ENCODE data around the gene SEMA4G. TPM values are rescaled to one million over a fixed set of nuclear protein-coding genes. Genes with fewer than 3 reads are reported as not detected.
A peak's percentile ranks its signal among the peaks of the same experiment; 100 is the strongest.

SEMA4G gene
- total and polyA plus RNA-seq, 2 of the 13 experiments (the other 11 are each of a cell fraction or from before 2014, with no cell fraction given), result 46.2 to 207 TPM

DNA sequence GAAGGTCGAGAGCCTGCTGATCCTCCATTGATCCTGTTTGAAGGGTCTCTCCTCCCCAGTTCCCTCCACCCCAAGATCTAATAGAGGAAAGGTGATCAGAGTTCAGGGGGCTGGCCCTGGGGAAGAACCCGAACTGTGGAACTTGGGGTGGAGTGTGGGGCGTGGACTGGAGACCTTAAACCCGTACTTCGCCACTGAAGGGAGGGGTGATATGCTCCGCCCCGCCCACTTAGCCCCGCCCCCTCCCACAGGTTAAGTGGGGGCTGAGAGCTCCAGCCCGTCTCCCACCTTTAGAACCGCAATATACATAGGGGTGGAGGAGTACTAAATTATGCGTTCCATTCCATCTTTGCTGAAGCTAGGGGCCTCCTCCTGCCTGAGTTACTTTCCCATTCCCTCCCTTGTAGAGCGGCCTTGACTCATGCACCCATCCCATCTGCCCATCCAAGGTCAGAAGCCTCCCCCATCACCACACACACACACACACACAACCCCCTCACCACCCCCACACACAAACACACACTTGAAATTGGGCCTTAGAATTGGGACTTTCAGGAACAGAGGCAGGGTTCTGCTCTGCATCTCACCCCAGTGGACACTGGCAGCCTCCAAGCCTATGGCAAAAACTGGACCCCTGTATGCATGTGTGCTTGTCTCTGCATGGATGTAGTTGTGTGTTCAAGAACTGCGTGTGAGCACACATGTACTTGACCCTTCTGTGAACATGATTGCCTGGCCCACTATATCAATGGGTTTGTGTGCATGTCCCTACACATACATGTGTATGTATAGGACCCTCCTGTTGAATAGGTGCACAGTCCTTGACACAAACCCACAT is 991 bp downstream of the SEMA4G start (continued):
- TF ChIP-seq TP53 (CRISPR knock-in tag; conservative IDR thresholded peaks at IDR 0.05) (no peak), THRA (CRISPR knock-in tag; IDR thresholded peaks at IDR 0.05; ENCODE audit: borderline replicate concordance) (peak; percentile 17; the same call in 1 of the 2 replicates), NR0B2 (CRISPR knock-in tag; IDR thresholded peaks at IDR 0.05) (no peak), ZKSCAN8 (CRISPR knock-in tag; IDR thresholded peaks at IDR 0.05; ENCODE audit: borderline replicate concordance) (no peak), SRY (CRISPR knock-in tag; IDR thresholded peaks at IDR 0.05) (no peak), TCF12 (IDR thresholded peaks at IDR 0.05) (no peak), TCF12 (CRISPR knock-in tag; IDR thresholded peaks at IDR 0.05) (no peak; the same call in 1 of the 2 replicates), MNT (IDR thresholded peaks at IDR 0.05) (no peak), ZNF263 (CRISPR knock-in tag; IDR thresholded peaks at IDR 0.05) (peak; percentile 62; the same call in 1 of the 2 replicates), ZNF572 (CRISPR knock-in tag; IDR thresholded peaks at IDR 0.05) (no peak), ZNF264 (CRISPR knock-in tag; IDR thresholded peaks at IDR 0.05) (0 out of 2 replicates have a peak, but pooled peaks have one; percentile 21), TBL1XR1 (IDR thresholded peaks at IDR 0.05; ENCODE audit: borderline replicate concordance, low read length, partially characterized antibody) (no peak), THAP11 (CRISPR knock-in tag; IDR thresholded peaks at IDR 0.05) (no peak), JARID2 (CRISPR knock-in tag; IDR thresholded peaks at IDR 0.05; ENCODE audit: insufficient replicate concordance) (no peak), BCL6 (CRISPR knock-in tag; IDR thresholded peaks at IDR 0.05) (no peak; the same call in 1 of the 2 replicates), ZNF160 (CRISPR knock-in tag; IDR thresholded peaks at IDR 0.05) (no peak), MZF1 (CRISPR knock-in tag; IDR thresholded peaks at IDR 0.05; ENCODE audit: borderline replicate concordance) (no peak), RNF2 (conservative IDR thresholded peaks at IDR 0.05; ENCODE audit: low read depth) (no peak), PHF8 (CRISPR knock-in tag; IDR thresholded peaks at IDR 0.05) (no peak), ZNF30 (CRISPR knock-in tag; IDR thresholded peaks at IDR 0.05) (no peak; the same call in 1 of the 2 replicates)
- TF ChIP-seq, protein P1, sequence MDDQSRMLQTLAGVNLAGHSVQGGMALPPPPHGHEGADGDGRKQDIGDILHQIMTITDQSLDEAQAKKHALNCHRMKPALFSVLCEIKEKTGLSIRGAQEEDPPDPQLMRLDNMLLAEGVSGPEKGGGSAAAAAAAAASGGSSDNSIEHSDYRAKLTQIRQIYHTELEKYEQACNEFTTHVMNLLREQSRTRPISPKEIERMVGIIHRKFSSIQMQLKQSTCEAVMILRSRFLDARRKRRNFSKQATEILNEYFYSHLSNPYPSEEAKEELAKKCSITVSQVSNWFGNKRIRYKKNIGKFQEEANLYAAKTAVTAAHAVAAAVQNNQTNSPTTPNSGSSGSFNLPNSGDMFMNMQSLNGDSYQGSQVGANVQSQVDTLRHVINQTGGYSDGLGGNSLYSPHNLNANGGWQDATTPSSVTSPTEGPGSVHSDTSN (CRISPR knock-in tag; IDR thresholded peaks at IDR 0.05; ENCODE audit: borderline replicate concordance), result no peak
- TF ChIP-seq, protein P2, sequence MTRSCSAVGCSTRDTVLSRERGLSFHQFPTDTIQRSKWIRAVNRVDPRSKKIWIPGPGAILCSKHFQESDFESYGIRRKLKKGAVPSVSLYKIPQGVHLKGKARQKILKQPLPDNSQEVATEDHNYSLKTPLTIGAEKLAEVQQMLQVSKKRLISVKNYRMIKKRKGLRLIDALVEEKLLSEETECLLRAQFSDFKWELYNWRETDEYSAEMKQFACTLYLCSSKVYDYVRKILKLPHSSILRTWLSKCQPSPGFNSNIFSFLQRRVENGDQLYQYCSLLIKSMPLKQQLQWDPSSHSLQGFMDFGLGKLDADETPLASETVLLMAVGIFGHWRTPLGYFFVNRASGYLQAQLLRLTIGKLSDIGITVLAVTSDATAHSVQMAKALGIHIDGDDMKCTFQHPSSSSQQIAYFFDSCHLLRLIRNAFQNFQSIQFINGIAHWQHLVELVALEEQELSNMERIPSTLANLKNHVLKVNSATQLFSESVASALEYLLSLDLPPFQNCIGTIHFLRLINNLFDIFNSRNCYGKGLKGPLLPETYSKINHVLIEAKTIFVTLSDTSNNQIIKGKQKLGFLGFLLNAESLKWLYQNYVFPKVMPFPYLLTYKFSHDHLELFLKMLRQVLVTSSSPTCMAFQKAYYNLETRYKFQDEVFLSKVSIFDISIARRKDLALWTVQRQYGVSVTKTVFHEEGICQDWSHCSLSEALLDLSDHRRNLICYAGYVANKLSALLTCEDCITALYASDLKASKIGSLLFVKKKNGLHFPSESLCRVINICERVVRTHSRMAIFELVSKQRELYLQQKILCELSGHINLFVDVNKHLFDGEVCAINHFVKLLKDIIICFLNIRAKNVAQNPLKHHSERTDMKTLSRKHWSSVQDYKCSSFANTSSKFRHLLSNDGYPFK (CRISPR knock-in tag; IDR thresholded peaks at IDR 0.05; ENCODE audit: borderline replicate concordance), result no peak
